Stimulated activated memory B cell treated with anti-CD40 and anti-IgM and Interleukin-4, amounts not matched to agents 10 μg/mL and 1 μg/mL and 100 μg/mL, for 72 hours (primary cell): ENCODE data around the gene USP14.

ENCODE experiments used
- ATAC-seq: fragments of 150-1000 bp; cut with Tn5 transposase; 2 replicates; pipeline ENCODE4 v1.10.0; 2021
- H3K27ac Mint-ChIP-seq: one replicate; pipeline ENCODE4 v1.8.0; 2022; ENCODE audit warnings: mild to moderate bottlenecking, mixed read lengths
- H3K27me3 Mint-ChIP-seq: one replicate; pipeline ENCODE4 v1.8.0; 2022; ENCODE audit warnings: mixed read lengths
- H3K36me3 Mint-ChIP-seq: one replicate; pipeline ENCODE4 v1.8.0; 2022; ENCODE audit warnings: mixed read lengths
- H3K4me1 Mint-ChIP-seq: one replicate; pipeline ENCODE4 v1.8.0; 2022; ENCODE audit warnings: mixed read lengths
- H3K4me3 Mint-ChIP-seq: one replicate; pipeline ENCODE4 v1.8.0; 2022; ENCODE audit warnings: mild to moderate bottlenecking, moderate library complexity, mixed read lengths
- H3K9me3 Mint-ChIP-seq: one replicate; pipeline ENCODE4 v1.8.0; 2022; ENCODE audit warnings: mixed read lengths

USP14 gene

GRCh38 chr18:199768-200167 is 41.4 kb downstream of the USP14 start:
- no peaks in the 10 kb centered on the region for H3K9me3 Mint-ChIP-seq

GRCh38 chr18:210075-210474 is 51.7 kb downstream of the USP14 start:
- H3K4me3 Mint-ChIP-seq: no peak overlapping the region
- H3K27me3 Mint-ChIP-seq: no peaks in the 10 kb centered on the region
- peaks cover 66% of the 10 kb centered on the region for H3K36me3 Mint-ChIP-seq
- no peaks in the 10 kb centered on the region for H3K9me3 Mint-ChIP-seq
- no peak overlapping the region for H3K27ac Mint-ChIP-seq
- H3K4me1 Mint-ChIP-seq: no peaks in the 10 kb centered on the region
- no peak for ATAC-seq

More at GRCh38 chr18:199768-200167, 41.4 kb downstream of the USP14 start:
- ATAC-seq: no peak
- no peak overlapping the region for H3K4me3 Mint-ChIP-seq
- no peak overlapping the region for H3K27ac Mint-ChIP-seq
- H3K27me3 Mint-ChIP-seq: no peaks in the 10 kb centered on the region
- peaks cover 40% of the 10 kb centered on the region for H3K36me3 Mint-ChIP-seq
- no peaks in the 10 kb centered on the region for H3K4me1 Mint-ChIP-seq

GRCh38 chr18:210733-211132 is 52.4 kb downstream of the USP14 start:
- H3K27ac Mint-ChIP-seq: no peak overlapping the region

GRCh38 chr18:211582-211981 is 53.2 kb downstream of the USP14 start:
- Mint-ChIP-seq H3K9me3 (no peaks in the 10 kb centered on the region), H3K36me3 (peaks cover 63% of the 10 kb centered on the region), H3K4me3 (no peak overlapping the region), H3K27ac (no peak overlapping the region), H3K27me3 (no peaks in the 10 kb centered on the region), H3K4me1 (no peaks in the 10 kb centered on the region)
- no peak for ATAC-seq

More at GRCh38 chr18:210733-211132, 52.4 kb downstream of the USP14 start:
- ATAC-seq: no peak
- Mint-ChIP-seq H3K36me3 (peaks cover 66% of the 10 kb centered on the region), H3K4me1 (no peaks in the 10 kb centered on the region), H3K4me3 (no peak overlapping the region), H3K27me3 (no peaks in the 10 kb centered on the region), H3K9me3 (no peaks in the 10 kb centered on the region)

- Mint-ChIP-seq H3K4me3 (no peak overlapping the region), H3K4me1 (peaks cover 5% of the 10 kb centered on the region)
These were observed 54.4 kb downstream of the USP14 start for GRCh38 chr18:212780-213179.

GRCh38 chr18:213505-213904 is 55.1 kb downstream of the USP14 start:
- Mint-ChIP-seq H3K4me3 (no peak overlapping the region), H3K36me3 (peaks cover 75% of the 10 kb centered on the region), H3K27ac (no peak overlapping the region), H3K27me3 (no peaks in the 10 kb centered on the region), H3K4me1 (peaks cover 6% of the 10 kb centered on the region), H3K9me3 (no peaks in the 10 kb centered on the region)
- ATAC-seq: no peak

More at GRCh38 chr18:212780-213179, 54.4 kb downstream of the USP14 start:
- no peak for ATAC-seq
- Mint-ChIP-seq H3K27ac (no peak overlapping the region), H3K27me3 (no peaks in the 10 kb centered on the region), H3K36me3 (peaks cover 69% of the 10 kb centered on the region), H3K9me3 (no peaks in the 10 kb centered on the region)

- Mint-ChIP-seq H3K9me3 (no peaks in the 10 kb centered on the region), H3K4me3 (no peak overlapping the region), H3K27me3 (no peaks in the 10 kb centered on the region), H3K27ac (no peak overlapping the region), H3K36me3 (peaks cover 76% of the 10 kb centered on the region), H3K4me1 (peaks cover 6% of the 10 kb centered on the region)
- no peak for ATAC-seq
These were observed 55.6 kb downstream of the USP14 start for GRCh38 chr18:213966-214365.

GRCh38 chr18:215448-216010 is 57.2 kb downstream of the USP14 start:
- ATAC-seq: no peak
- H3K4me1 Mint-ChIP-seq: peaks cover 7% of the 10 kb centered on the region
- H3K27ac Mint-ChIP-seq: no peak overlapping the region
- peaks cover 71% of the 10 kb centered on the region for H3K36me3 Mint-ChIP-seq
- H3K4me3 Mint-ChIP-seq: no peak overlapping the region
- H3K27me3 Mint-ChIP-seq: no peaks in the 10 kb centered on the region
- H3K9me3 Mint-ChIP-seq: no peaks in the 10 kb centered on the region

GRCh38 chr18:217532-218336 is 59.4 kb downstream of the USP14 start:
- Mint-ChIP-seq H3K27me3 (no peaks in the 10 kb centered on the region), H3K36me3 (peaks cover 71% of the 10 kb centered on the region), H3K27ac (peak overlapping the region; percentile 66), H3K9me3 (no peaks in the 10 kb centered on the region), H3K4me3 (no peak overlapping the region), H3K4me1 (peaks cover 11% of the 10 kb centered on the region)
- ATAC-seq: no peak

- no peak overlapping the region for H3K4me3 Mint-ChIP-seq
- no peaks in the 10 kb centered on the region for H3K27me3 Mint-ChIP-seq
- no peak for ATAC-seq
- H3K4me1 Mint-ChIP-seq: peaks cover 11% of the 10 kb centered on the region
- peaks cover 67% of the 10 kb centered on the region for H3K36me3 Mint-ChIP-seq
- peak overlapping the region; percentile 84 for H3K27ac Mint-ChIP-seq
- no peaks in the 10 kb centered on the region for H3K9me3 Mint-ChIP-seq
These were observed 62.4 kb downstream of the USP14 start for GRCh38 chr18:220708-221107.

GRCh38 chr18:225745-226144 is 67.4 kb downstream of the USP14 start:
- no peak overlapping the region for H3K27ac Mint-ChIP-seq
- H3K36me3 Mint-ChIP-seq: peaks cover 68% of the 10 kb centered on the region
- H3K27me3 Mint-ChIP-seq: no peaks in the 10 kb centered on the region
- ATAC-seq: no peak
- H3K4me3 Mint-ChIP-seq: no peak overlapping the region
- no peaks in the 10 kb centered on the region for H3K9me3 Mint-ChIP-seq
- H3K4me1 Mint-ChIP-seq: peaks cover 2% of the 10 kb centered on the region

- Mint-ChIP-seq H3K27ac (no peak overlapping the region), H3K9me3 (no peaks in the 10 kb centered on the region), H3K36me3 (peaks cover 57% of the 10 kb centered on the region), H3K4me3 (no peak overlapping the region), H3K4me1 (no peaks in the 10 kb centered on the region), H3K27me3 (no peaks in the 10 kb centered on the region)
- ATAC-seq: no peak
These were observed 69.0 kb downstream of the USP14 start for GRCh38 chr18:227374-227773.

- Mint-ChIP-seq H3K4me1 (no peaks in the 10 kb centered on the region), H3K4me3 (no peak overlapping the region), H3K27ac (no peak overlapping the region), H3K27me3 (no peaks in the 10 kb centered on the region), H3K36me3 (peaks cover 52% of the 10 kb centered on the region), H3K9me3 (no peaks in the 10 kb centered on the region)
- ATAC-seq: no peak
These were observed 69.5 kb downstream of the USP14 start for GRCh38 chr18:227902-228301.

GRCh38 chr18:228586-228985 is 70.2 kb downstream of the USP14 start:
- H3K27me3 Mint-ChIP-seq: no peaks in the 10 kb centered on the region
- no peaks in the 10 kb centered on the region for H3K9me3 Mint-ChIP-seq
- H3K36me3 Mint-ChIP-seq: peaks cover 46% of the 10 kb centered on the region
- H3K27ac Mint-ChIP-seq: no peak overlapping the region
- H3K4me1 Mint-ChIP-seq: no peaks in the 10 kb centered on the region
- H3K4me3 Mint-ChIP-seq: no peak overlapping the region
- no peak for ATAC-seq

GRCh38 chr18:231563-231962 is 73.2 kb downstream of the USP14 start:
- no peak overlapping the region for H3K27ac Mint-ChIP-seq
- no peak for ATAC-seq
- no peaks in the 10 kb centered on the region for H3K27me3 Mint-ChIP-seq
- H3K4me1 Mint-ChIP-seq: no peaks in the 10 kb centered on the region
- no peak overlapping the region for H3K4me3 Mint-ChIP-seq
- no peaks in the 10 kb centered on the region for H3K9me3 Mint-ChIP-seq
- H3K36me3 Mint-ChIP-seq: peaks cover 34% of the 10 kb centered on the region

GRCh38 chr18:240175-240574 is 81.8 kb downstream of the USP14 start:
- Mint-ChIP-seq H3K36me3 (peaks cover 44% of the 10 kb centered on the region), H3K27ac (no peak overlapping the region)

More at GRCh38 chr18:240175-240574, 81.8 kb downstream of the USP14 start:
- ATAC-seq: no peak
- H3K27me3 Mint-ChIP-seq: no peaks in the 10 kb centered on the region
- H3K9me3 Mint-ChIP-seq: no peaks in the 10 kb centered on the region
- no peak overlapping the region for H3K4me3 Mint-ChIP-seq
- H3K4me1 Mint-ChIP-seq: no peaks in the 10 kb centered on the region
